Naive B cell (primary cell): Measurements from ENCODE around the gene TAS2R1. TPM values are rescaled to one million over a fixed set of nuclear protein-coding genes. Genes with fewer than 3 reads are reported as not detected.
A peak's percentile ranks its signal among the peaks of the same experiment; 100 is the strongest.

ENCODE experiments used
- ATAC-seq, 2 donors: fragments of 150-1000 bp; cut with Tn5 transposase; 2 replicates each; pipeline ENCODE4 v1.10.0; 2021; ENCODE audit warnings: low read depth in 2 of 2, mild to moderate bottlenecking in 2 of 2, moderate library complexity in 2 of 2
- DNase-seq: peaks from one replicate; pipeline ENCODE4 v3.0.0; 2022
- H3K27ac Mint-ChIP-seq, 6 donors: one replicate each; pipeline ENCODE4 v1.8.0; 2020 to 2022; ENCODE audit warnings: mild to moderate bottlenecking in 6 of 6, mixed read lengths in 6 of 6, moderate library complexity in 5 of 6, inconsistent platforms in 2 of 6
- H3K27me3 Mint-ChIP-seq, 3 donors: one replicate each; pipeline ENCODE4 v1.8.0; 2021 to 2022; ENCODE audit warnings: mixed read lengths in 3 of 3, mild to moderate bottlenecking in 1 of 3
- H3K36me3 Mint-ChIP-seq, 2 donors: one replicate each; pipeline ENCODE4 v1.8.0; 2020 to 2022; ENCODE audit warnings: mixed read lengths in 2 of 2, inconsistent platforms in 1 of 2, mild to moderate bottlenecking in 1 of 2
- H3K4me1 Mint-ChIP-seq, 3 donors: one replicate each; pipeline ENCODE4 v1.8.0; 2020 to 2022; ENCODE audit warnings: mixed read lengths in 3 of 3, inconsistent platforms in 1 of 3, mild to moderate bottlenecking in 1 of 3, moderate library complexity in 1 of 3
- H3K4me3 Mint-ChIP-seq, 8 donors: one replicate each; pipeline ENCODE4 v1.8.0; 2020 to 2022; ENCODE audit warnings: mild to moderate bottlenecking in 8 of 8, mixed read lengths in 8 of 8, moderate library complexity in 8 of 8, inconsistent platforms in 2 of 8
- H3K9me3 Mint-ChIP-seq, 7 donors: one replicate each; pipeline ENCODE4 v1.8.0; 2020 to 2022; ENCODE audit warnings: mixed read lengths in 7 of 7, mild to moderate bottlenecking in 5 of 7, inconsistent platforms in 2 of 7, moderate library complexity in 1 of 7
- polyA plus RNA-seq, 6 donors: library from polyadenylated mRNA; unstranded; fragments of 300-500 nt; fragmentation: Illumina TruSeq; gene quantifications; one replicate each; pipeline ENCODE4 v1.2.3, GENCODE V29; 2021; ENCODE audit warnings: low read depth in 6 of 6

TAS2R1 gene
- polyA plus RNA-seq, 6 donors from 2014 or later = not detected

- Mint-ChIP-seq H3K27me3 (no peaks in the 10 kb centered on the region), H3K27ac (no peak overlapping the region), H3K9me3 (peaks cover 0 to 11% (median 2%) of the 10 kb centered on the region in 7 donors), H3K4me1 (no peaks in the 10 kb centered on the region), H3K36me3 (no peaks in the 10 kb centered on the region), H3K4me3 (no peak overlapping the region)
- ATAC-seq (no peak), DNase-seq (no peak)
Measured at GRCh38 chr5:9596824-9597223, 33.3 kb downstream of the TAS2R1 start.

GRCh38 chr5:9596171-9596780 is 33.9 kb downstream of the TAS2R1 start:
- ATAC-seq (no peak), DNase-seq (no peak)
- Mint-ChIP-seq H3K4me3 (no peak overlapping the region), H3K4me1 (no peaks in the 10 kb centered on the region), H3K36me3 (no peaks in the 10 kb centered on the region), H3K27me3 (no peaks in the 10 kb centered on the region), H3K9me3 (peaks cover 0 to 13% (median 2%) of the 10 kb centered on the region in 7 donors), H3K27ac (no peak overlapping the region)

DNA sequence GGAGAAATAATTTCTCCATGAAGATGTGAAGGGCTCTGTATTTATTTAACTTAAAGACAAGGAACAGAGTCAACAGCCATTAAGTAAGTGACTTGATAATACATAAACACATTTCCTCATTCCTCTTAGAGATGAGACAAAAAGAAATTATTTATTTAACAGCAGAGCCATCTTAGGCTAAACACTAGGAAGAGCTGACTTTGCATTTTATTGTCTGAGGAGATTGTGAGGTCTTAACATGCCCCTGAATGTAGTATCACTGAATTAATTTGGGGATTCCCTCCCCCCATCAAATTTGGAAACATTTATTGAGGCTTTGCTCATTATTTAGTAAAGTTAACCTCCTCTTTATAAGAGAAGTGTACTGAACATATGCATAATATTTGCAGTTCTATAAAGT is 35.2 kb downstream of the TAS2R1 start:
- no peaks in the 10 kb centered on the region for H3K4me1 Mint-ChIP-seq
- peaks cover 0 to 9% (median 1%) of the 10 kb centered on the region in 7 donors for H3K9me3 Mint-ChIP-seq
- DNase-seq = no peak
- no peak overlapping the region for H3K4me3 Mint-ChIP-seq
- no peaks in the 10 kb centered on the region for H3K27me3 Mint-ChIP-seq
- no peaks in the 10 kb centered on the region for H3K36me3 Mint-ChIP-seq
- no peak overlapping the region for H3K27ac Mint-ChIP-seq
- ATAC-seq = no peak

GRCh38 chr5:9589049-9589835 is 40.9 kb downstream of the TAS2R1 start:
- ATAC-seq = no peak
- H3K27ac Mint-ChIP-seq = no peak overlapping the region
- no peaks in the 10 kb centered on the region for H3K36me3 Mint-ChIP-seq
- peak overlapping the region in 1 of 8 donors; percentile 22 for H3K4me3 Mint-ChIP-seq
- no peaks in the 10 kb centered on the region for H3K4me1 Mint-ChIP-seq
- no peaks in the 10 kb centered on the region for H3K27me3 Mint-ChIP-seq
- H3K9me3 Mint-ChIP-seq = peaks cover 0 to 11% (median 7%) of the 10 kb centered on the region in 7 donors
- DNase-seq = no peak

- H3K4me1 Mint-ChIP-seq = no peaks in the 10 kb centered on the region
- H3K4me3 Mint-ChIP-seq = no peak overlapping the region
- H3K36me3 Mint-ChIP-seq = no peaks in the 10 kb centered on the region
- peaks cover 0 to 11% (median 7%) of the 10 kb centered on the region in 7 donors for H3K9me3 Mint-ChIP-seq
- no peak overlapping the region for H3K27ac Mint-ChIP-seq
- ATAC-seq (no peak), DNase-seq (no peak)
- no peaks in the 10 kb centered on the region for H3K27me3 Mint-ChIP-seq
Measured at GRCh38 chr5:9588254-9588653, 41.9 kb downstream of the TAS2R1 start.

GRCh38 chr5:9587135-9587534 is 43.0 kb downstream of the TAS2R1 start:
- H3K4me3 Mint-ChIP-seq = no peak overlapping the region
- H3K36me3 Mint-ChIP-seq = no peaks in the 10 kb centered on the region
- H3K27ac Mint-ChIP-seq = no peak overlapping the region
- no peaks in the 10 kb centered on the region for H3K27me3 Mint-ChIP-seq
- H3K4me1 Mint-ChIP-seq = no peaks in the 10 kb centered on the region
- peaks cover 0 to 11% (median 6%) of the 10 kb centered on the region in 7 donors for H3K9me3 Mint-ChIP-seq
- DNase-seq = no peak
- no peak for ATAC-seq

DNA sequence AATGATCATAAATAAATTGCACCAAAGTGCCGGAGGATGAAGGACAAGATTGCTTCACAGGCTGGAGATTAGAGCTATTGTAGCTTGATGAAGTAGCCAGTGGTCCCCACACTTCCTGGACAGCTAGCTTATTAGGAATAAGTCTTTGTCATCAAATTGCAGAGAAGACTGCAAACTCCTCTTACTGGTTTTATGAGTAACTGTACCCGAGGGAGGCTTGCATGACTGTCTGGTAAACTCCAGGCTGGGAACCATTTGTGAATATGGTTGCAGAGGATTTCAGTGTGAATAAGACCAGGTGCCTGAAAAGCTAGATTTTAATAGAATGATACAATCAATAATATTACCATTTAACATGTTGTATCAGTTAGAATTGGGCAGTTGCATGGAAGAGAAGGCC is 47.7 kb downstream of the TAS2R1 start:
- H3K4me1 Mint-ChIP-seq = no peaks in the 10 kb centered on the region
- no peak for ATAC-seq
- DNase-seq = no peak
- no peaks in the 10 kb centered on the region for H3K36me3 Mint-ChIP-seq
- no peaks in the 10 kb centered on the region for H3K27me3 Mint-ChIP-seq
- no peak overlapping the region for H3K4me3 Mint-ChIP-seq
- H3K27ac Mint-ChIP-seq = peak overlapping the region in 1 of 6 donors; percentile 12
- peaks cover 0 to 7% (median 0%) of the 10 kb centered on the region in 7 donors for H3K9me3 Mint-ChIP-seq

Other genes with a start within 250 kb of the TAS2R1 start
- gene SEMA5A, start 84.3 kb downstream of the TAS2R1 start, polyA plus RNA-seq = not detected